PC-9 (cell line): ENCODE results near the gene FBXO47.

Source experiments
- EZH2 ChIP-seq: fragments of 200-600 bp; sonication (generic); IDR thresholded peaks from 2 replicates; pipeline ENCODE4 v1.8.0; 2017; ENCODE audit warnings: antibody characterized with exemption, low read depth
- TF ChIP-seq, protein P1 (sequence below): fragments of 200-600 bp; sonication (generic); conservative IDR thresholded peaks from 2 replicates; pipeline ENCODE4 v1.6.1; 2017; ENCODE audit warnings: mixed run types, antibody characterized with exemption, mild to moderate bottlenecking, moderate library complexity

- TF ChIP-seq, protein P1, sequence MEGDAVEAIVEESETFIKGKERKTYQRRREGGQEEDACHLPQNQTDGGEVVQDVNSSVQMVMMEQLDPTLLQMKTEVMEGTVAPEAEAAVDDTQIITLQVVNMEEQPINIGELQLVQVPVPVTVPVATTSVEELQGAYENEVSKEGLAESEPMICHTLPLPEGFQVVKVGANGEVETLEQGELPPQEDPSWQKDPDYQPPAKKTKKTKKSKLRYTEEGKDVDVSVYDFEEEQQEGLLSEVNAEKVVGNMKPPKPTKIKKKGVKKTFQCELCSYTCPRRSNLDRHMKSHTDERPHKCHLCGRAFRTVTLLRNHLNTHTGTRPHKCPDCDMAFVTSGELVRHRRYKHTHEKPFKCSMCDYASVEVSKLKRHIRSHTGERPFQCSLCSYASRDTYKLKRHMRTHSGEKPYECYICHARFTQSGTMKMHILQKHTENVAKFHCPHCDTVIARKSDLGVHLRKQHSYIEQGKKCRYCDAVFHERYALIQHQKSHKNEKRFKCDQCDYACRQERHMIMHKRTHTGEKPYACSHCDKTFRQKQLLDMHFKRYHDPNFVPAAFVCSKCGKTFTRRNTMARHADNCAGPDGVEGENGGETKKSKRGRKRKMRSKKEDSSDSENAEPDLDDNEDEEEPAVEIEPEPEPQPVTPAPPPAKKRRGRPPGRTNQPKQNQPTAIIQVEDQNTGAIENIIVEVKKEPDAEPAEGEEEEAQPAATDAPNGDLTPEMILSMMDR, result no peak
- TF ChIP-seq EZH2, result no peak
Observed at GRCh38 chr17:39009581-39010001, 42.4 kb upstream of the FBXO47 start.
